GM18507 (cell line): ENCODE results near the gene PUSL1.

Source experiments
- DNase-seq: peaks from one replicate; pipeline ENCODE4 v3.0.0; 2011; ENCODE audit warnings: low read depth; ENCODE audit not compliant: insufficient read length; ENCODE audit errors: extremely low spot score
- FAIRE-seq: peaks from 2 replicates; lab custom pipeline; 2011; peaks lifted over from hg19 to GRCh38; lab: Jason Lieb, UNC

The PUSL1 gene

DNA sequence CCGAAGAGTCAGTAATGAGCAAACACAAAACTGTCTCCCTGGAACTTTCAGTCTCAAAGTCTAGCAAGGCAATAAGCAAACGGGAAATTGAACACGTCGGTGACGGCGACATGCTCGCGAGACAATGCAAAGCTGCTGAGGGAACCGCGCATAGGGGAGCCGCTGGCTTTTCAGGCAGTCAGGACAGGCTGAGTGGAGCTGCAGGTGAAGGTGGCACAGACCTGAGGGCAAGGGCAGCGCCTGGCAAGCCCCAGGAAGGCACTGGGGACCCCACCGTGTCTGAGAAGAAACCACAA lies 11.2 kb downstream of the PUSL1 start:
- DNase-seq, result no peak
- no peak for FAIRE-seq

DNA sequence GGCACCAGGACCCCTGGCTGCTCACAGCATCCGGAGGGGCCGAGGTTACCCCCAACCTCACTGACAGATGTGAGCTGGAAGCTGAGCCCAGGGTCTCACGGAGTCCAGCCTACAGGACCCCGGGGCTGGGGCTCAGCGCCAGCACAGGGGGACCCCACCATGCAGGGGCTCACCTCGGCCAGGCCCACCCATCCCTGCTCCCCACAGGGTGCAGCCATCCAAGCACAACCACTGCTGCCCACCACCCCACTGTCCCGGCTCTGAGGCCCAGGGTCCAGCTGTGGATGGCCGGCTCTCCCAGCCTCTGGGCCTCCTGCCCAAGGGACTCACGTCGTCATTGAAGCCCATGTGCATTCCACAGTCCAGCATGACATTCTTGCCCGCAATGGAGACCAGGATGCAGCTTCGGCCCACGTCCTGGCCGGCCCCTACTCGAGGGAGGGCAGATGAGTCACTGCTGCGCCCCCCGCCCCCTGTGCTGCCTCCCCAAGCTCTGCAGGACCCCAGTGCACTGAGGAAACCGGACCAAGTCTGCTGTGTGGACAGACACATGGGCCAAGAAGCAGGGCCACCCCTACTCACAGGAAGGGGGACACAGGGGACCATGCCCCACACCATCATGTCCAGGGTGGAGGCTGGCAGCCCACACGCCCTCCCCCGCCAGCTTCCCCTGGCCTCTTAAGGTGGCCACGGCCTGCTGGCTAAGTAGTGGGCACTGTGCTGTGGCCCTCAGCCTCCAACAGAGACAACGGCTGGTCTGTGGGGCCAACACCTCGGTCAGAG lies 12.5 kb downstream of the PUSL1 start:
- FAIRE-seq, result no peak

DNA sequence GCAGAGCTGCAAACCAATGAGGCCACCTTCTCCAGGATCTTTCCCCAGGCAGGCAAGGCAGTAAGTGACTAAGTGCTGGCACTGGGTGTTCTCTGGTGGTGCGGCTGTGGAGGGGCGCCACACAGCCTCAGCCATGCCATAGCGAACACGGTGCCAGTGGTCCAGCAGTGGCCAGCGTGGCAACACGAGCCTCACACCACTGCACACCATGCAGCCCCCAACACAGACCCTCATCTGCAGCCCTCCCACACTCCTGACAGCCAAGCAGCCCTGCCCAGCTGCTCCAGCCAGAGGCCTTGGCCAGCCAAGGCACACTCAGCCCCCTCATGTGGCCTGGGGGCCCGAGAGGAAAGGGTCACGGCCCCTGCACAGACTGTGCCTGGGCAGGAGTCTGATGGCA lies 13.1 kb downstream of the PUSL1 start:
- DNase-seq, result no peak
- no peak for FAIRE-seq

More for the DNA sequence above, 12.5 kb downstream of the PUSL1 start:
- DNase-seq, result no peak

DNA sequence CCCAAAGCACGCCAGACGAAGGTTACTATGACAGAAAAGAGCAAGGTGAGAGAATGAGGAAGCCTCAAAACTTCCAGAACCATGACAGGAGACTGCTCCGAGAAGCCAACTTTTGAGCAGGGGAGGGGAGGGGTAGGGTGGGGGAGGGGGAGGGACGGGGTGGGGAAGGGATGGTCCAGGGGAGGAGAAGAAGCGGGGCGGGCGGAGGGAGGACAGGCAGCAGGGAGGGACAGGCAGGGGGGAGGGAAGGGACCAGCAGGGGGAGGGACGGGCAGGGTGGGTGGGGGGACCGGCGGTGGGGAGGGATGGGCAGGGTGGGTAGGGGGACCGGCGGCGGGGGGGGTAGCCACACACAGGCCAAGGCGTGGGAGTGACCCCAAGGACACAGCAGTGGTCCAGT lies 14.0 kb downstream of the PUSL1 start:
- FAIRE-seq (no peak), DNase-seq (no peak)

DNA sequence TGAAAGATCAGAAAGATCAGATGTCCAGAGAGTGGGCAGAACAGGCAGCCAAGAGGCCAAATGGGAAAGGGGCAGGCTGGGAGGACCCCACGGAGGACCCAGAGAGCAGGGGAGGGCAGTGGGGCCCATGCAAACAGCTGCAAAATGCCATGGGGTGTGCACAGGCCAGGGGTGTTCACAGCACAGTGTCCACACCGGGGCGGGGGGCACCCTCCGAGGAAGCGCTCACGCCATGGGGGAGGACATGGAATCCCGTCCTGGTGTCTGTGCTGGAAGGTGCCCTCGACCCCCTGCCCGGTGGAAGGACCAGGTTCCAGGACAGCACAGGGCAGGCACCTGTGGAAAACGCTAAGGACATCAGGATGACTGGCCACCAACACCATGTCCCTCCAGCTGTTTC lies 14.6 kb downstream of the PUSL1 start:
- FAIRE-seq (no peak), DNase-seq (no peak)

DNA sequence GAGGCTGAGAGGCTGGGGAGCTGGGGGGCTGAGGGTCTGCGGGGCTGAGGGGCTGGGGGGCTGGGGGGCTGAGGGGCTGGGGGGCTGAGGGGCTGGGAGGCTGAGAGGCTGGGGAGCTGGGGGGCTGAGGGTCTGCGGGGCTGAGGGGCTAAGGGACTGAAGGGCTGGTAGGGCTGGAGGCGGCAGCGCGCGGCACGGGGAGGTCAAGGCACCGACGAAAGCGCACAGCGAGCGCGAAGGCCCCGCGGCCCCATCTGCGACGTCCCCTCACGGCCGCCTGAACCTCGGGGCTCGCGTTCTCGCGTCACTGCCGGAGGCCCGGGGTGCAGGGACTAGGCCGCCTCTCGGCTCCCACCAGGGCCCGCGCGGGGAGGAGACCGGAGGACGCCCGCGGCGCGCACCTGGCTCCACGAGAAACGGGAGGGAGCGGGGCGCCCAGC lies 15.7 kb downstream of the PUSL1 start:
- FAIRE-seq (no peak), DNase-seq (no peak)

DNA sequence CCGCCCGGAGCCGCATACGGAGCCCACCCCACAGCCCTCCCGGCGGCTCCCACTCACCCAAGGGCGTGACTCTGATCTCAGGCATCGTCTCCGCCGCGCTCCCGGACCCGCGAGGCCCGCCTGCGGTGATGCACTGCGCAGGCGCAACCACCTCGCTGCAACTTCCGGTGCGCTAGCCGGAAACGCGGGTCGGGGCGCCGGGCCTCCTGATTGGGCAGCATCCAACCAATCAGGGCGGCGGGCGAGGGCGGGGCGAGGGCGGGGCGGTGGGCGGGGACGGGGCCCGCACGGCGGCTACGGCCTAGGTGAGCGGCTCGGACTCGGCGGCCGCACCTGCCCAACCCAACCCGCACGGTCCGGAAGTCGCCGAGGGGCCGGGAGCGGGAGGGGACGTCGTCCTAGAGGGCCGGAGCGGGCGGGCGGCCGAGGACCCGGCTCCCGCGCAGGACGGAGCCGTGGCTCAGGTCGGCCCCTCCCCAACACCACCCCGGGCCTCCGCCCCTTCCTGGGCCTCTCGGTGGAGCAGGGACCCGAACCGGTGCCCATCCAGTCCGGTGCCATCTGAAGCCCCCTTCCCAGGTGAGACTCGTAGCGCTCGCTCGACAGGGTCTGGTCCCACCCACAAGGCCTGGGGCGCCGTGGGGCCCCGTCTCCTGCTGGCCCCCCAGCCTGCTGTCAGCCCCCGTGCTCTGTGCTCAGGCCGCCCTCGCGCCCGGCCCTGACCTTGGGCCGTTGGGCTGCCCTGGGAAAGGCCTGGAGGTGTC lies 16.3 kb downstream of the PUSL1 start, which contains the start of the genes CPTP and INTS11:
TSS of gene CPTP (plus strand) at position 279 of the 764 bp plus-strand sequence. CDS start 2,109 bp downstream, outside the sequence.
TSS of gene INTS11 (minus strand) at position 137 of the 764 bp plus-strand sequence. CDS start at position 85, 52 bp downstream.
- DNase-seq (peak; percentile 95), FAIRE-seq (peak; percentile 92)

DNA sequence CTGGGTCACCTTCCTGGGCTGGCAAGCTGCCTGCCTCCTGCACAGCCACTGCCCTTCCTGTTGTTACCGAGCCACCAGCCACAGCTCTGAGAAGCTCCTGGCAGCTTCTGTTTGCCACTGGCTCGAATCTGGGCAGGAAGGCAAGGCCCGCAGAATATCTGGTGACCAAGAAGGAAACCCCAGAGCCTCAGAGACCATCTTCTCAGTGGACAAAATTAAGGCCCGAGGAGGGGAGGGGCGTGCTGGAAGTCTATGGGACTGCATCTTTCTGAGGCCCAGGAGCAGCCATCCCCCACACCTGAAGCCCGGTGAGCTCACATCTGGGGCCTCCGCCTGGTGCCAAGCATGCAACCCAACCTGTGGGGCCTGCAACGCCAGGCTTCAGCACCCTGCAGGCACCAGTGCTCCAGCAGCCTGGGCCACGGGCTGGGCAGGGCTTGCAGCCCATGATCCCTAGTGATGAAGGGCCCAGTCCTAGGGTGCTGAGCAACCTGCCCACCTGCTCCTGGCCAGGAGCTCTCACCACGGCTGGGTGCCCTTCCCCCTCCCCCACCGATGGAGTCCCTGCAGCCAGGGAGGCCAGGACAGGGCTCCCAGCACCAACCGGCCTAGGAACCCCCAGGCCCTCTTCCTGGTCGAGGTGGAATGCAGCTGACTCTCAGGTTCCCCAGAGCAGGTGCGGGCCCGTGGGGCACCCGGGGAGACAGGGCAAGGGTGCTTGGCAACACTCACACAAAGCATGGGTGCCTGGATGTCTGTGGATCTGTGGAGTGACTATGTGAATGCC lies 17.1 kb downstream of the PUSL1 start:
- DNase-seq (no peak), FAIRE-seq (no peak)

DNA sequence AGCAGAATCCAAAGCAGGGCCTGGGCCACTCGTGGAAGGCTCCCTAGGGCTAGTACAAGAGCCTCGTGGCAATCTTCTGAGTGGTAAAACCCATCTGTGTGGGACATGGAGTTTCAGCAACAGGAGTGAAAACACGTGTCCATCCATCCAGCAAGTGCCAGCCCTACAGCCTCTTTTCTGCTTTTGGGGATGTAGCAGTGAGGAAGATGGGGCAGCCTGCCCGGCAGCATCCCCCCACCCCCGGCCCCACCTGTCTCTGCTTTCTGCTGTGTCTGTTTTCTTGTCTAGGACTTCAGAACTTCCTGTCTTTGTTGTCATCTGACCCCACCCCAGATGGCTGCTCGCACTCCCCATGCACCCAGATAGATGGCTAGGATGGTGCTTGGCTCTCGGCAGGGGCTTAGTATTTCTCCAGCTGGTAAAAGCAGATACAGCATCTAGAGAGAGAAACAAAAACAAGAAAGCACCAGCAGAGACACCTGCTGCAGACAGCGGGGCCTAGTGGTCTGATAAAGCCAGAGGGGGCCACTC lies 17.7 kb downstream of the PUSL1 start:
- FAIRE-seq, result no peak
- DNase-seq, result no peak

DNA sequence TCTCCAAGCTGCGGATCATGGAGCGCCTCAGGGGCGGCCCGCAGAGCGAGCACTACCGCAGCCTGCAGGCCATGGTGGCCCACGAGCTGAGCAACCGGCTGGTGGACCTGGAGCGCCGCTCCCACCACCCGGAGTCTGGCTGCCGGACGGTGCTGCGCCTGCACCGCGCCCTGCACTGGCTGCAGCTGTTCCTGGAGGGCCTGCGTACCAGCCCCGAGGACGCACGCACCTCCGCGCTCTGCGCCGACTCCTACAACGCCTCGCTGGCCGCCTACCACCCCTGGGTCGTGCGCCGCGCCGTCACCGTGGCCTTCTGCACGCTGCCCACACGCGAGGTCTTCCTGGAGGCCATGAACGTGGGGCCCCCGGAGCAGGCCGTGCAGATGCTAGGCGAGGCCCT lies 18.9 kb downstream of the PUSL1 start:
- FAIRE-seq (no peak), DNase-seq (no peak)

DNA sequence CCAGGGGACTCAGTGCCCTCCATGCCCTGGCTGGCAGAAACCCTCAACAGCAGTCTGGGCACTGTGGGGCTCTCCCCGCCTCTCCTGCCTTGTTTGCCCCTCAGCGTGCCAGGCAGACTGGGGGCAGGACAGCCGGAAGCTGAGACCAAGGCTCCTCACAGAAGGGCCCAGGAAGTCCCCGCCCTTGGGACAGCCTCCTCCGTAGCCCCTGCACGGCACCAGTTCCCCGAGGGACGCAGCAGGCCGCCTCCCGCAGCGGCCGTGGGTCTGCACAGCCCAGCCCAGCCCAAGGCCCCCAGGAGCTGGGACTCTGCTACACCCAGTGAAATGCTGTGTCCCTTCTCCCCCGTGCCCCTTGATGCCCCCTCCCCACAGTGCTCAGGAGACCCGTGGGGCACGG lies 19.9 kb downstream of the PUSL1 start:
- no peak for FAIRE-seq
- no peak for DNase-seq

DNA sequence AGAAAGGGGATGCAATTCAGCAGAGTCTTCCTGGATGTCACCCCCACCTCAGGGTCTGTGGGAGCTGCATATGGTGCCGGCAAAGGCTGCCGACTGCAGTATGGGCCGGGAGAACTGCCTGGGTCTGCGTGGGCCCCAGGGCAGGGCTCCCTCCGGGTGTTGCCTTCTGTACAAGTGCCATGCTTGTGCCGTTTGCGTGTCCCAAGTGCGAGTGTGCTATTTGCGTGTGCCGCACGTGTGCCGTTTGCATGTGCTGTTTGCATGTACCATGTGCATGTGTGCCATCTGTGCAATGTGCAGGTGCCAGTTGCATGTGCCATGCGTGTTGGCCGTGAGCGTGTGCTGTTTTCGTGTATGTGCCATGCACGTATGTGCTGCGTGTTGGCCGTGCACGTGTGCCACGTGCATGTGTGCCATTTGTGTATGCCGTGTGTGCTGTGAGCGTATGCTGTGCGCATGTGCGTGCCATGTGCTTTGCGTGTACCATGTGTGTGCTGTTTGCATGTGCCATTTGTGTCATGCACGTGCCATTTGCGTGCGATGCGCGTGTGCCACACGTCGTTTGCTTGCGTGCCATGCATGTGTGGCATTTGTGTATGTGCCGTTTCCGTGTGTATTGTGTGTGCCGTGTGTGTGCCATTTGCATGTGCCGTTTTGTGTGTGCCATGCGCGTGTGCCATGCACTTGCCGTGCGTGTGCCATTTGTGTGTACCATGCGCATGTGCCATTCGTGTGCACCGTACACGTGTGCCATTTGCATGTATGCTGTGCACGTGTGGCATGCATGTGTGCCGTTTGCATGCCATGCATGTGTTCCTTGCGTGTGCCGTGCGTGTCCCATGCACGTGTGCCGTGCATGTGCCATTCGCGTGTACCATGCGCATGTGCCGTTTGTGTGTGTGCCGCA lies 21.2 kb downstream of the PUSL1 start:
- DNase-seq (no peak), FAIRE-seq (no peak)

DNA sequence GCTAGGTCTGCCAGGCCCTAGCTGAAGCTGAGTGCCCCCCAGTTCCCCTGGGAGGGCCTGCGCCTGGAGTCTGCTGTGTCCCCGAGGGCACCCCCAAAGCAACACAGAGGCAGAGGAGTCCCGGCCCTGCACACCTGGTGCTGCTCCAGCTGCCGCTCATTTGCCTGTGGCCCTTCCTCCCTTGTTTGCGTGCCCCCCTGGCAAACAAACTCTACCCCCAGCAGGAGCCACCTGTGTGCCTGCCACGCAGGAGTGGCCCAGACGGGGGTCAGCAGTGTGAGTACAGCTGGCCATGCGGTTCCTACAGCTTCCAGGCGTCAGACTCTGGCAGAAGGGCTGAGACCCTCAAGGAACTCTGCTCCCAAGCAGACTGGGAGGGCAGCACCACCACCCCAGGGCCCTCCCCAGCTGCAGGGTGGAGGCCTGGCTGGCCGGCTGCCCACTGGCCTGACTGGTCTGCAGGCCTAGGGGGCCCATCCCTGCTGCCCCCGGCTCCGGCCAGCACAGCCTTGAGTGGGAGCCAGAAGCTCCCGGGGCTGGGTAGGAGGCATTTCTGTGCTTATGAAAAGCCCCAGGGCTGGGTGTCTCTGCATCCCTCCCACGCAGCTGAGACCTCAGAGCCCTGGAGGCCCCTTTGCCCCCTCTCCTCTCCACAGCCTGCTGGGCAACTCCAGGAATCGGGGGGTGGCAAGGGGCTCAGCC lies 22.1 kb downstream of the PUSL1 start:
- DNase-seq (no peak), FAIRE-seq (no peak)

DNA sequence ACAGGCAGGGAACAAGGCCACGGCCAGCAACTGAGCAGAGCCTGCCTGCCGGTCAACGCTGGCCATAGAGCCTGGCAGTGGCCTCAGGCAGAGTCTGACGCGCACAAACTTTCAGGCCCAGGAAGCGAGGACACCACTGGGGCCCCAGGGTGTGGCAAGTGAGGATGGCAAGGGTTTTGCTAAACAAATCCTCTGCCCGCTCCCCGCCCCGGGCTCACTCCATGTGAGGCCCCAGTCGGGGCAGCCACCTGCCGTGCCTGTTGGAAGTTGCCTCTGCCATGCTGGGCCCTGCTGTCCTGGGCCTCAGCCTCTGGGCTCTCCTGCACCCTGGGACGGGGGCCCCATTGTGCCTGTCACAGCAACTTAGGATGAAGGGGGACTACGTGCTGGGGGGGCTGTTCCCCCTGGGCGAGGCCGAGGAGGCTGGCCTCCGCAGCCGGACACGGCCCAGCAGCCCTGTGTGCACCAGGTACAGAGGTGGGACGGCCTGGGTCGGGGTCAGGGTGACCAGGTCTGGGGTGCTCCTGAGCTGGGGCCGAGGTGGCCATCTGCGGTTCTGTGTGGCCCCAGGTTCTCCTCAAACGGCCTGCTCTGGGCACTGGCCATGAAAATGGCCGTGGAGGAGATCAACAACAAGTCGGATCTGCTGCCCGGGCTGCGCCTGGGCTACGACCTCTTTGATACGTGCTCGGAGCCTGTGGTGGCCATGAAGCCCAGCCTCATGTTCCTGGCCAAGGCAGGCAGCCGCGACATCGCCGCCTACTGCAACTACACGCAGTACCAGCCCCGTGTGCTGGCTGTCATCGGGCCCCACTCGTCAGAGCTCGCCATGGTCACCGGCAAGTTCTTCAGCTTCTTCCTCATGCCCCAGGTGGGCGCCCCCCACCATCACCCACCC lies 22.9 kb downstream of the PUSL1 start, which contains the start of gene TAS1R3:
TSS of gene TAS1R3 (plus strand) at position 213 of the 898 bp plus-strand sequence. CDS start at position 279, 66 bp downstream.
- DNase-seq (no peak), FAIRE-seq (no peak)

DNA sequence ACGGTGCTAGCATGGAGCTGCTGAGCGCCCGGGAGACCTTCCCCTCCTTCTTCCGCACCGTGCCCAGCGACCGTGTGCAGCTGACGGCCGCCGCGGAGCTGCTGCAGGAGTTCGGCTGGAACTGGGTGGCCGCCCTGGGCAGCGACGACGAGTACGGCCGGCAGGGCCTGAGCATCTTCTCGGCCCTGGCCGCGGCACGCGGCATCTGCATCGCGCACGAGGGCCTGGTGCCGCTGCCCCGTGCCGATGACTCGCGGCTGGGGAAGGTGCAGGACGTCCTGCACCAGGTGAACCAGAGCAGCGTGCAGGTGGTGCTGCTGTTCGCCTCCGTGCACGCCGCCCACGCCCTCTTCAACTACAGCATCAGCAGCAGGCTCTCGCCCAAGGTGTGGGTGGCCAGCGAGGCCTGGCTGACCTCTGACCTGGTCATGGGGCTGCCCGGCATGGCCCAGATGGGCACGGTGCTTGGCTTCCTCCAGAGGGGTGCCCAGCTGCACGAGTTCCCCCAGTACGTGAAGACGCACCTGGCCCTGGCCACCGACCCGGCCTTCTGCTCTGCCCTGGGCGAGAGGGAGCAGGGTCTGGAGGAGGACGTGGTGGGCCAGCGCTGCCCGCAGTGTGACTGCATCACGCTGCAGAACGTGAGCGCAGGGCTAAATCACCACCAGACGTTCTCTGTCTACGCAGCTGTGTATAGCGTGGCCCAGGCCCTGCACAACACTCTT lies 23.8 kb downstream of the PUSL1 start:
- FAIRE-seq, result no peak

DNA sequence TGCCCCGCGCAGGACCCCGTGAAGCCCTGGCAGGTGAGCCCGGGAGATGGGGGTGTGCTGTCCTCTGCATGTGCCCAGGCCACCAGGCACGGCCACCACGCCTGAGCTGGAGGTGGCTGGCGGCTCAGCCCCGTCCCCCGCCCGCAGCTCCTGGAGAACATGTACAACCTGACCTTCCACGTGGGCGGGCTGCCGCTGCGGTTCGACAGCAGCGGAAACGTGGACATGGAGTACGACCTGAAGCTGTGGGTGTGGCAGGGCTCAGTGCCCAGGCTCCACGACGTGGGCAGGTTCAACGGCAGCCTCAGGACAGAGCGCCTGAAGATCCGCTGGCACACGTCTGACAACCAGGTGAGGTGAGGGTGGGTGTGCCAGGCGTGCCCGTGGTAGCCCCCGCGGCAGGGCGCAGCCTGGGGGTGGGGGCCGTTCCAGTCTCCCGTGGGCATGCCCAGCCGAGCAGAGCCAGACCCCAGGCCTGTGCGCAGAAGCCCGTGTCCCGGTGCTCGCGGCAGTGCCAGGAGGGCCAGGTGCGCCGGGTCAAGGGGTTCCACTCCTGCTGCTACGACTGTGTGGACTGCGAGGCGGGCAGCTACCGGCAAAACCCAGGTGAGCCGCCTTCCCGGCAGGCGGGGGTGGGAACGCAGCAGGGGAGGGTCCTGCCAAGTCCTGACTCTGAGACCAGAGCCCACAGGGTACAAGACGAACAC lies 24.5 kb downstream of the PUSL1 start:
- FAIRE-seq (no peak), DNase-seq (no peak)

More for the DNA sequence above, 23.8 kb downstream of the PUSL1 start:
- no peak for DNase-seq
